ENCODE results near the gene TIFAB.
"Not testable (repeated sequence)": the region's sequence is repeated elsewhere in the genome, so short reads cannot be mapped to it uniquely, and the experiment has no call there.

The TIFAB gene, protein sequence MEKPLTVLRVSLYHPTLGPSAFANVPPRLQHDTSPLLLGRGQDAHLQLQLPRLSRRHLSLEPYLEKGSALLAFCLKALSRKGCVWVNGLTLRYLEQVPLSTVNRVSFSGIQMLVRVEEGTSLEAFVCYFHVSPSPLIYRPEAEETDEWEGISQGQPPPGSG
- 0 reads per million in 4 donors for total RNA-seq

DNA sequence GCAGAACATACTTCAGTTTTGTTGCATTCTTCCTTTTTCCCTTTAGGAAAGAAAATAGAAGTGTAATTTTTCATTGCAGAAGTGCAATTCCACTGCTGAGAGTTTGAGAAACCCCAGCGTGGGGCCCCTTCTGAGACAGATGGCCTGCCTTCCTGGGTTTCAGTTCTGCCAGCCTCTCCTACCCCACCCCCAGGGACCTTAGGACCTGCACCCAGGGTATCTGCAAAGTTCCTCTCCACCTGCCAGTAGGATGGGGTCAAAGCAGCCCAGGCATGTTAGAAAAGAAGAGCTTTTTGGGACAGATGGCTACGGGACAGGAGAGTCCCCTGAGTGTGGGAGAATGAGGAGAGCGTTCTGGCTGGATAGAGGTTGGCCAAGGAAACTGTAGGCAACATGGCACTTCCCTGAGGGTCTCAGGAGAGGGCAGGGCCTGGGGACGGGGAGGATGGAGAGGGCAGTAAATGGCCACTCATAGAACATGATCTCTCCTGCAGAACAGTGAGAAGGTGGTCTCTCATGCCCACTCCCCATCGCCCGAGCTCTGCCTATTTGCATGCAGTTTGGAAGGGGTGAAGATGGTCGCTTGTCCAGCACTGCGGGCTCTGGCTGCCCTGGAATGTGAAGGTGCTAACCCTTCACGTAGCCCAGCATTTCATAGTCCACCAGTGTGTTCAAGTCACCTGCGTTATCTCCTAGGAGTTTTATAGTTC is at the start of gene TIFAB:
Gene TIFAB (minus strand): TSS at position 31 of the 710 bp plus-strand sequence. CDS start 2,412 bp downstream, outside the sequence.
- no peak for DNase-seq

DNA sequence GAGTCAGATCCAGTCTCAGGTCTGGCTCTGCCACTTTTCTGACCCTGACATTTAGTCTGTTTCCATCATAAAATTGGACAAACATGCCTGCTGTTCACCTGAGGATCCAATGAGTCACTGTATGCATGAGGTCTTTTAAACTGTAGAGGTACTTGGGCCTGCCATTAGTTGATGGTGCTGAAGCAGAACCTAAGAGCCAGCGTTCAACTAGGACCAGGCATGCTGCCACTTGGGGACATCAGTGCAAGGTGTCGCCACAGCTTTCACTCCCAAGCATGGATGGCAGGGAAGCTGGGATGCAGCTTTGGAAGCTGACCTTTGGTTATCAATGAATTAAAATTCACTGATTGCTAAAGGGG is 46.5 kb upstream of the TIFAB start:
- no peak for DNase-seq

DNA sequence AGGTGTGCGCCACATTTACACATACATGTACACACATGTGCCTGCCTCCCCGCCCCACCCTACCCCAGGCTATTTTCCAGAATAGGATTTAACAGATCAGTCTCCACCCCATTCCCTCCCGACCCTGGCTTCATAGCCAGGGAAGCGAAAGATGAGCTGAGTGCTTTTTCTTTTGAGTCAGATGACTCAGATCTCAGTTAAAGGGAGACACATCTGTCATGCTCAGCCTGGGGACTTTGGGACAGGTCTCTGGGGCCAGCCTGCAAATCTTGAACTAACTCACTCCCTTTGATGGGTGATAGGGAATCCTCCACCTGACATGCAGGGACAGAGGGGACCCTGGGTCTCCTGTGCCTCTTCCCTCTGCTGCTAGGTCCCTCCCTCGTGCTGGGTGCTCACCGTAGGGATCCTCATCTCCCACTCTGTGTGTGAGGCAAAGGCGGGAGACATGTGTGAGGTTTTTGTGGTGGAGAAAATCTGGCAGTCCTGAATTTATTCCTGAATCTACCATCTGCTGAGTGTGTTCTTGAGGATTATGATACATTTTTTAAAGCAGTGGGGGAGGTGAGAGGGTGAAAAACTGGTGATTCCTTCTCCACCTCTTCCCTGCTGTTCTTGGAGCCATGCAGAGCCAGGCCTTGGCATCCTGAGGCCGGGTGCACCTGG is 46.0 kb upstream of the TIFAB start:
- DNase-seq, result no peak

DNA sequence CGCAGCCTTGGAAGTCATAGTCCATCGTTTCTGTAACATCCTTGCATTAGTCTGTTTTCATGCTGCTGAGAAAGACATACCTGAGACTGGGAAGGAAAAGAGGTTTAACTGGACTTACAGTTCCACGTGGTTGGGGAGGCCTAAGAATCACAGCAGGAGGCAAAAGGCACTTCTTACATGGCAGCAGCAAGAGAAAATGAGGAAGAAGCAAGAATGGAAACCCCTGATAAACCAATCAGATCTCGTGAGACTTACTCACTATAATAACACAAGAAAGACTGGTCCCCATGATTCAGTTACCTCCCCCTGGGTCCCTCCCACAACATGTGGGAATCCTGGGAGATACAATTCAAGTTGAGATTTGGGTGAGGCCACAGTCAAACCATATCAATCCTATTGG is 43.4 kb upstream of the TIFAB start:
- DNase-seq, result not testable (repeated sequence)

DNA sequence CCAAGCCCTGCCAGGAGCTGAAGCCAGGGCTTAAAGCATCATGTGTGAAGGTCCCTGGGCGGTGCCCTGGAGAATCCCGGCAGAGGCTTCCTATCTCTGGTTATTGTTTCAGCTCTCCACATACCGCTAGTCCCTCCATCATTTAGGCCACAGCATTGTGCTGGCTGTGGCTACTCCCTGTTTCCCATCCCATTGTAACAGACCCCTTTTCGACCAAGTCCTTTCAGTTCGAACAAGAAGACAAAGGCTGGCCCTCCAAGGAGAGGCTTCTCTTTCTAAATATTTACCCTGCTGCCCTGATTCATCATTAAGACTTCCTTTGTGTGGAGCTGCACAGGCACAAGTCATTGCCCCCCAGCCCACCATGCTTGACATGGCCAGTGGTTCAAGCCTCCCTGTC is 42.0 kb upstream of the TIFAB start:
- no peak for DNase-seq

DNA sequence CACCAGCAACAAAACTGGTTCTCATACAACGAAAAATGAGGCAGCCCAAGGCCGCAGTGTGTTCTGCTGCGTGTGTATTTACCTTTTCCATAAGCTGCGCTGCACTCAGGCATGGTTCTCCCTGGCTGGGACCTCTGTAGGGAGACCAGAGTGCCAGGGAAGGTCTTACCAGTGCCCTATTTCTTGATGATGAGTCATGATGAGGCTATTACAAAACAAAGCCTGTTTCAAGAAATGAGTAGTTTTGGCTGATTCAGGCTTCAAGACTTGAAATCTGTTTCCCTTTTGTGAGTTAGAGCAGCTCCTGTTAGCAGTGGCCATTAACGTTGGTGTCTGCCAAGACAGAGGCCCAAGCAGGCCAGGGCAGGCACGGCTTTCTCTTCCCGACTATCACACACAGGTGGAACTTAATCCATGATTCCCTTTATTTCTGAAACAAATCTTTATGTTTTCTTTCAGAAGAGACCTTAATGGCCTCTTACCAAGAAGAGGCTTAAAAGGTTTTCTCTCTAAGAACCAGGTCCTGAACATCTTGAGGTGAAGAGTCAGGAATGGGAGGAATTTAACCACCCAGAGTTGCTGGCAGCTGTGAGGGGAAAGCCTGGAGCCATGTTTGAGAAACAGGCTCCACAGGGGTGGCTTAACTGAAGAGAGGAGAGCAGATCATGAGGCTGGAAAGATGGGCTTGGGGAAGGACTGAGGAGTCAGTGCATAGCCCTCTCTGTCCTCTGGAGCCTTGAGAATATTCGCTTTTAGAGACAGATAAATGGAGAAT is 41.4 kb upstream of the TIFAB start:
- peak in 1 of 5 donors; percentile 29 for DNase-seq

DNA sequence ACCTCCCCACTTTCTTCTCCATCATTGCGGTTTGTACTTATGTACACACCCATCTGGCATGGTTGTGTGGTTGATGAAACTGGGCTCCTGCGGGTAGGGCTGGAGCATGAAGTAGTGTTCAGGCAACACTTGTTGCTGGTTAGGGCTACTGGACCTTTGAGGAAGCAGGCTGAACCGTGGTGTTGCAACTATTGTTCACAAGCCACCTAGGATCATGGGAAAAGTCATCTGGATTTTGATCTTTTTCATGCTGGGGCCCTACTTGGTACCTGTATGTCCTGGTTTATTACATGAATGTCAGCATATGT is 40.1 kb upstream of the TIFAB start:
- DNase-seq, result no peak

DNA sequence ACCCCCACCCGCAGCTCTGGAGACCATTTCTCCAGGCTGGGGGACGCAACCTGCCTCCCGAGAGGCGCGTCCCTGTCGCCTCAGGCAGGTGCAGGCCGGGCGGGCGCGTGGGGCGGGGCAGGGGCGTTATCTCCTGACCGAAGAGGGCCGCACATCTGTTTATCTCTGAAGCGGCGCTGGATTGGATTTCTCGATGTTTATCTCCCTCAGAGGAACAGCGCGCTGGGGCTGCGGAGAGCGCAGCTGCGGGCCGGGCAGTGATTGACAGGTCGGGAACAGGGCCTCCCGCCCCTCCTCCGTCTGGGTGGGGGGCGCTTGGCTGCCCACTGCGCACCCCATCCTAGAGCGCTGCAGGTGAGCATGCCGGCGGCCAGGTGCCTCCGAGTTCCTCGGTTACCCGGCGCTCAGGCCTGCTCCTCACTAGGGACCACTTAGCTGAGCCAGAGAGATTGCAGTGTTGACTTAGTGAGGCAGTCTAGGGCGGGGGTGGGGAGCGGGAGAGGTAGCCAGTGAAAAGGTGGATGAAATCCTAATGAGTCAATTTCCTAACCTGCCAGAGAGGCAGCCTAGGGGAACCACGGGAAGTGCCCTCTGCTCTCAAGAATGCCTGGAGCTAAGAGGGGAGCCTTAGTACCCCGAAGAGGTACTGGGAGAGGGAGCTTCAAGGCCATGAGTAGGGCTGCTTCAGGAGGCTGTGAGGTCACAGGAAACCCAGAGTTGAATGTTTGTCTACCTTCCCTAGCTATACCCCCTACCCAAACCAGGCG is 39.6 kb upstream of the TIFAB start:
- no peak for DNase-seq

DNA sequence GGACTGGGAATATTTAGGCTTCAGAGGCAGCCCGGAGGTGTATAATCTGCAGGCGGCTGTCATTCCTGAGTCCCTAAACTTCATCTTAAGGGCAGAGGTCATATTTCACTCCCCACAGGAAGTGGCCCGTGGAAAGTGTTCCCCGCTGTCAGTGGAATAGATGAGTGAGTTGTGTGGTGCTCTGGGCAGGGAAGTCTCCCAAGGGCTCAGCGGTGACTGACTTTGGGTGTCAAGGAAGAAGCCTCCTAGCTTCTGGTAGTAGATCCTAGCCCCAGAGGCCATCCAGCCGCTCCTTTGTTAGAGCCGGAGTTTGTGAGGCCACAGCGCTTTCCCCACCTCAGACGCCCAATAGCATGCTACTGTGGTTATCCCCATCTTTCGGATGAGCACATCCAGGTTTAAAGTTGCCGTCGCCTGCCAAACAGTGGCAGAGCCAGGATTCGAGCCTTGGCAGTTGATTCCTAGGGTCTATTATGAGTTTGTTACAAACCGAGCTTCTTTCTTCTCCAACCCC is 38.9 kb upstream of the TIFAB start:
- DNase-seq, result no peak

DNA sequence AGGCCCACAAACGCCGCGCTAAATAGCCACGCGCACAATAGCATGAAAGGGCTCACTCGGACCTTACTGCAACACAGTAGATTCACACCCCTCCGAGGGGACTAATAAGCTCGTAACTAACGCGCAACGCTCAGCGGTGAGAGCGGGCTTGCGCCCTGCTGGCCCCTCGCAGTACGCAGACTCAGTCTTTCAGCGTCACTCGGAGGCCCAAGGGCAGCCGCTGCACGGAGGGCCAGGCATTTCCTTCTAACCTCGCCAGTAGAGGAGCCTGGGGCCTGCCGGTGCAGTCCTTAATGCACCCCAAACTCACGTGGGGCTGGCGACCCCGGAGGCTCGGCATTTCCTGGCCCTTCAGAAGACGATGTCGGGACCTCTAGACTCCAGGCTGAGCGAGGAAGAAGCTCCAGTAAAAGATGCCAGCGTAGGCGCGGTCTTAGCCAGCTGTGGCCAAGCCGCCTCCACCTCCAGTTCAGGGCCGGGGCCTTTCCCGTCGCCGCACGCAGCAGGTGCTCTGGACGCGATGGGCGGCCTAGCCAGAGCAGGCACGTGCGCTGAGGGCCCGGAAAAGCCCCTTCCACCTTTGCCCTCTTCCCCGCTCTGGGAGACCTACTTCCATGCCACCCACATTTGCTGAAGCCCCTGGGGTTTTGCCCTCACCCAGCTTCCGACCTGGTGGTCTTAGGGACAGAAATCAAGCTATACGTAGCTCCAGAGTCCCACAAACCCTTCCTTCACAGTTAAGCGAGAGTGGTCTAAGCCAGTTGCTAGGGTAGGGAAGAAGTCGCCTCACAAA is 38.3 kb upstream of the TIFAB start:
- DNase-seq, result no peak

DNA sequence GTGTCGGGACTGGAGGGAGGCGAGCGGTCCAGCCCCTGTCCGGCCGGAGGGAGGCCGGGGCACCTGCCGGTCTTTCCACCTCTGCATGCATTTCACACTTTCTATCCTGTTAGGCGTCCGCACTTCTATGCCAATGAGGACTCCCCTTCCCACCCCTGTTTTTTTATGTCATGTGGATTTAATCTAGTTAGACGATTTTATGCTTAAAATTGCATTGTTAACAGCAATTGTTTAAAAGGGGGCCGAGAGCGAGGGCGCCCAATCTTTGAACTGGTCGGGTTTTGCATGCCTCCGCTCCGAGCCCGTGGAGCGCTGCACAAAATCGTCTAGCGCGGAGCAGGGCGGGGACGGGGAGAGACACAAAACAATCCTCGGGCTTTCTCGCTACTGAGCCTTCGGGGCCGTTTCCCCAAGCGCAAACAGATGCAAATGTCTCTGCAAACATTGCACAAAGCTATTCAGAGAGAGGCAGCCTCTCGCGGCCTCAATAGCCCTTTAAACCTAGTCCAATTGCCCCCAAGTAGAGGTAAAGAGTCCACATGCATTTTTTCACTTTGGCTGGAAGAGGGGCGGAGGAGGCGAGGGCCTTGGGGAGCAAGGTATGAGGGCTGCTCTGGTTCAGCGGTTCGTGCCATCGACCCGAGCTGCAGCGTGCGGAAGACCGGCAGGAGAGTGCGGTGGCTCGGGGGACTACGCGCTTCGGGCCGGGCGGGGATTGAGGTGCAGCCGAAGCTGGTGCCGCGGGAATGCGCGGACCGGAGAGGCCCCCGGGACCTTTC is 37.5 kb upstream of the TIFAB start:
- no peak for DNase-seq

DNA sequence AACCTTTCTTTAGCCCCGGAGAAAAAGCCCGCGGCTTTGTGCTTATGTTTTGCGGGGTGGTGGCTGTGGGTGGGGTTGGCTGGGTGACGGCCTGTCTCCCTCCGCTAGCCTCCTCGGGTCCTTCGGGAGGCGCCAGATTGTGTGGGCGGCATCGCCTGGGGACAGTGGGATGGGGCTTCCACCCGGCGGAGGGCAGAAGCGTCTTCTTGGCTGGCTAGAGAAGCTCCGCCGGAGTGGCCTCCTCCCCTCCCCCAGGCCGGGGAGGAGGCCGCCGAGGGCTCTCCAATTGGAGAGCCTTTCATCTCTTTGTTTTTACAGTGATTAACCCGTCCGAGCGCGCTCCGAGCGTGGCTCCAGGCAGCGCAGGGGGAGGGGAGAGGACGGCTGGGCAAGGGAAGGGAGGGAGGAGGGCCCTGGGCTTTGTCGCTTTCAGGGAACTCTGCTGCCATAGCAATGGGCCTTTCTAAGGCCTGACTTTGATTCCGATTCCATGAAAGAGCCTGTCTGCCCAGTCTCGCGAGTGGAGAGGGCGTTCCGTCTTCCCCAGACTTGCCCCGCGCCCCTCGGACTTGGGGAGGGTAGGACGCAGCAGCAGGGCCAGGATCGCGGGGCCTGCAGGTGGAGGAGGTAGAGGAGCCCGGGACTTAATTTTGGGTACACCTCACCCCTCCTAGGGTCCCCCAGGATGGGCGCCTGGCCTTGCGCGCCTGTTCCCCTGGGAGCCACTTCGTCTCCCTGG is 36.7 kb upstream of the TIFAB start:
- no peak for DNase-seq

DNA sequence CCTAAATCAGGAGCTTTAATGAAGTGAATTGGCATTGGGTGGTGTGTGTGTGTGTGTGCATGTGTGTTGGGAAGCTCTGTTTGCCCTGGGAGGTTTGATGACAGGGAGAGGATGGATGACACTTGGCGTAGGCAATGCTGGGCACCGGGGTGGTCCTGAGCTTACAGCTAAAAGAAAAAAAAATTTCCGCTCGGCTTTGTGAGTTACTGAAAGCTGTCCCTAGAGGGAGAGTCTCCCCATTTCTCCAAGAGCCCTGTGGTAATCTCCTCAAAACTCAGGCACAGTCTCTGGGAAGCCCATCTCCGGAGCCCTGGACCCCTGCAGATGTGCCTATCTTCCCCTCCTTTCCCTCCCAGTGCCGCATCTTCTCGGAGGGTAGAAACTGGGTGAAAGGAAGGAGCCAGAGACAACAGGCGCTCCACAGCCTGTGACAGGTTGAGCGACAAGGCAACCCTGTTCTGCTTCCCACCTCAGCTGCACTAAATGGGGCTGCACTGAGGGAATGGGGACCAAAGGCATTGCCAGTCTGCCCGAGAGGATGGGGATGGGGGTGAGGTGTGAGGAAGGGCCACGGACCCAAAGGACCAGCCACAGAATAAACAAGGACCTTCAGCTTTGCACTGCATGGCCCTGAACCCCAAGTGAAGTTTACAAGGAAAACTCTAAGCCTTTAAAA is 35.8 kb upstream of the TIFAB start:
- DNase-seq, result no peak

DNA sequence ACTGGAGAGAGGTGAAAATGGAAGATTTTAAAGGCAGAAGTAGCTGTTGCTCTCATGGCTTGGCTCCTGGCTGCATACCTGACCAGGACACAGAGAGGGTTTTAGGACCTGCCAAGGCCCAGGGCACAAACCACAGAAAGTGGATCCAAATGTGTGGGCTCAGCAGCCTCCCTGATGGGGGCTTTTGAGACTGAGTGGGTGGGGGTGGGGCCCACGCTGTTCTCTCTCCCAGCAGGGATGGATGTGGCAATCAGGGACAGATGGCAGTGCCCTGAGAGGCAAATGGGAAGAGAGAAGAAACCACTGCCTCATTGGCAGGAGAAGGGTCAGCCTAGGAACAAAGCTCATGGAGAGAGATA is 34.9 kb upstream of the TIFAB start:
- DNase-seq, result no peak

DNA sequence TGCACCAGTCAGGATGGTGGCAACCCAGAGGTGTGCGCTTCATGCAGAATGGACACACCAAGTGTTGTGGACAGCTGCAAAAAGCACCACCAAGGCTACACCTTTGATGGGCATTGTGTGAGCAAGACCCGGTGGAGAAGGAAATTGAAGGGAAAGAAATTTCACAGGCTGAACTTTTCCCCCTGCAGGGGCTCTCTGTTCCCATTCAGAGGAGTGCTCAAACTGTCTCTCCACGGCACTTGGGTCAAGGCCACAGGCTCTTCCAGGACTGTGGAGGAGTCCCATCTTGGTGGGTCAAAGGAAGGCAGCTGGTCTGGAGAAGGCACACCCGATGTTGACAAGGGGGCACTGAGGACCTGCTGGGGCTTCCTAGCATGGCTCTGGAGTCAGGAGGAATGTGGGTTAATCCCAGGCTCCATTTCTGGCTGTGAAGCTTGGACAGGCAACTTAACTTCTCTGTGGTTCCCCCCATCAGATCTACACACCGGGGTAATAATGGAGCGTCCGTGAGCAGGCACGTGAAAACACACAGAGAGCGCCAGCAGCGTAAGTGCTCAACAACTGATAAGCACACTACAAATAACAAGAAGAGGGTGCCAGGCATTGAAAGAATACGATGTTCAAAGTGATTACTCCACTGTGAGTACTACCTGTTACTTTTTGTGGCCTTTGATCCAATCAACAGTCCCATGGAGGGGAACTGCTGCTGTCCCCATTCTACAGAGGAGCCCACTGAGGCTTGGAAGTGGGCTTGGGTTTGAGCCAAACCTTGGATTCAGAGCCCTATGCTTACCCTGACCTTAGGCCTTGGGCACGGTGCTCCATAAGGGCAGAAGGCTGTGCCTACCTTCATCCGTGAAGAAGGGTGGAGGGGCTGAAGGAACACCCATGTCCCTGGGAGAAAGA is 34.2 kb upstream of the TIFAB start:
- no peak for DNase-seq

DNA sequence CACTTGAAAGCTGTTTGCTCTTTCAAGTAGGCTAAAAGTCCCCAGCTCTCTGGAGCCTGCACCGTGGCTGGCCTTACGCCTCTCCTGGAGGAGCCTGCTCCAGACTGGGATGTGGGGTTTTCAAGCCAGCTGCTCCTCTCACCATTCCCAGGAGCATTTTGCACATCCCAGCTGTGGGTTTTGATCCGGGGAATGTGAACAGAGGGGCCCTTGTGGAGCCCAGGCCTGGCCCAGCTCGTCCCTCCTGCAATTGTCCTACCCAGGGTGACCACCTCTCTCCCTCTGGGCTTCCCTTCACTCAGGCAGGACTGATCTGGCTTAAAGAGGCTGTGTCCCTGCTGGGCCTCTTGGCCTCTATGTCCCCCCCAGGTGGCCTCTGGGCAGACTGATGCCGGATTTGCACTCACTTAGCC is 32.5 kb upstream of the TIFAB start:
- DNase-seq, result no peak

DNA sequence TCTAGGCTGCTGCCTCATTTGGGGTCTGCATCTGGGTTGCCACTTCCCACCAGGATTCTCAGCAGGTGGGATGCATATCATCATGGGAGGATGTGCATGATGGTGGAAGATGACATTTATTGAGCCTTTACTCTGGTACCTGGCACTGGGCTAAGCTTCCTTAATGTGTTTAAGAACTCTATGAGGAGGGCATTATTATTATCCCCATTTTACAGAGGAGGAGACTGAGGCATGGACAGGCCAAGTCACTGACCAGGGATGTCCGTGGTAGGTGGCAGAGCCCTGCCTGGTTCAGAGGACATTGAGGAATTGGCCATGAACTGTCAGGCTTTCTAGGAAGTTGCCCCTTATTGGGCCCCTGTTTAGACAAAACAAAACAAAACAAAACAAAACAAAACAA is 31.1 kb upstream of the TIFAB start:
- no peak for DNase-seq

DNA sequence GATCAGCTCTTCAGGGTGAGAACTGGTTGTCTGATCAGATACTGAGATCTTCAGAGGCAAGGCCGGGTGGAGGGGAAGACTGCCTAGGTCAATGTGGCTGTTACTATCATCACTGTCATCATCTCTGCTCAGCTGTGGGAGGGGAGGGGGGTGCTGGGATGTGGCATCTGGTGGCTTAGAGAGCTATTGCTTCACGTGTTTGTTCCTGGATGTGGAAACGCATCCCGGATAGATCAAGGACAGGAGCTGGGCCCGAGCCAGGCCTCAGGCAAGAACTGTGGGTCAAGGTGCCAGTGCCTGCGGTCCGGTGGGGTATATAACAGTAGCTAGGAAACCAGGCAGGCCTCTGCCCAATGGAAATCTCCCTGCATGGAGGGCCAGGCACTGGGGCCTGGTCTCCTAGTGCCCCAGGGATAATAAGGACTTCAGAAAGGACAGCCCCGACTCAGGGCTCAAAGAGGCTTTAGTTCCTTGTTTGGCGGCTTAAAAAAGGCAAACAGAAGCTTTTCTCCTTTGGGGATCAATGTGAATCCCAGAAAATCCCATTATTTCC is 30.3 kb upstream of the TIFAB start:
- no peak for DNase-seq
